Calu3 (cell line): ENCODE data around the gene GPATCH2L. TPM values are rescaled to one million over a fixed set of nuclear protein-coding genes. Genes with fewer than 3 reads are reported as not detected.

ENCODE experiments used
- BruUV-seq: library from RNA; stranded (reverse); fragments of 400-500 nt; replicated peaks from 2 replicates; lab custom pipeline; 2021; lab: Mats Ljungman, UMichigan
- CTCF ChIA-PET: fragments of 300-600 bp; sonication (Branson Sonifier 250); formaldehyde crosslinking; loops from one replicate; lab custom pipeline; 2022; ENCODE audit warnings: antibody characterized with exemption; lab: Charles Lee
- DNase-seq: peaks from one replicate; pipeline ENCODE4 v3.0.0; 2022
- H3K27ac Mint-ChIP-seq: one replicate; pipeline ENCODE4 v1.8.0; 2022; ENCODE audit warnings: mixed read lengths; ENCODE audit not compliant: unreplicated experiment
- H3K27me3 Mint-ChIP-seq: one replicate; pipeline ENCODE4 v1.8.0; 2022; ENCODE audit warnings: mixed read lengths; ENCODE audit not compliant: unreplicated experiment
- H3K36me3 Mint-ChIP-seq: one replicate; pipeline ENCODE4 v1.8.0; 2022; ENCODE audit warnings: mild to moderate bottlenecking, moderate library complexity, mixed read lengths; ENCODE audit not compliant: insufficient read depth, unreplicated experiment
- H3K4me1 Mint-ChIP-seq: one replicate; pipeline ENCODE4 v1.8.0; 2022; ENCODE audit warnings: mild to moderate bottlenecking, low read depth, mixed read lengths; ENCODE audit not compliant: unreplicated experiment
- H3K4me3 Mint-ChIP-seq: one replicate; pipeline ENCODE4 v1.8.0; 2022; ENCODE audit warnings: mild to moderate bottlenecking, low read depth, moderate library complexity, mixed read lengths; ENCODE audit not compliant: unreplicated experiment
- H3K9me3 Mint-ChIP-seq: one replicate; pipeline ENCODE4 v1.8.0; 2022; ENCODE audit warnings: low read depth, mixed read lengths; ENCODE audit not compliant: unreplicated experiment
- CTCF ChIP-seq: fragments of 200-600 bp; IDR thresholded peaks from one replicate; pipeline ENCODE4 v1.8.0; 2022; ENCODE audit warnings: antibody characterized with exemption; ENCODE audit not compliant: unreplicated experiment
- intact Hi-C: fragments of 100-400 bp; cut with micrococcal nuclease; formaldehyde crosslinking; loops from one replicate; pipeline ENCODE4 v1.10.0; 2022; ENCODE audit not compliant: unreplicated experiment
- total RNA-seq: library from RNA; stranded (reverse); gene quantifications from 2 replicates; pipeline ENCODE4 v1.2.3, GENCODE V29; 2022

The GPATCH2L gene
- total RNA-seq, 1 experiment from 2014 or later = 62.4 TPM

- DNase-seq = no peak
- Mint-ChIP-seq H3K4me1 (peaks cover 4% of the 10 kb centered on the region), H3K36me3 (peaks cover 4% of the 10 kb centered on the region), H3K27ac (peak overlapping the region; percentile 13), H3K4me3 (no peak overlapping the region), H3K9me3 (peaks cover 2% of the 10 kb centered on the region), H3K27me3 (no peaks in the 10 kb centered on the region)
- BruUV-seq = no TSS peak
- intact Hi-C loops = no loop called here
- TF ChIP-seq CTCF = no peak
- CTCF ChIA-PET = interaction anchor here (0.6 kb wide), 1 partner anchor 196 kb away, joined by 3 read pairs; no protein-coding TSS in a partner anchor
Measured at GRCh38 chr14:76208340-76208739, 56.6 kb downstream of the GPATCH2L start.

- DNase-seq = no peak
Measured at GRCh38 chr14:76212242-76212641, 60.5 kb downstream of the GPATCH2L start.

GRCh38 chr14:76217179-76217578, 65.5 kb downstream of the GPATCH2L start:
- Mint-ChIP-seq H3K27me3 (no peaks in the 10 kb centered on the region), H3K4me3 (no peak overlapping the region), H3K4me1 (no peaks in the 10 kb centered on the region), H3K27ac (no peak overlapping the region), H3K9me3 (peaks cover under 1% of the 10 kb centered on the region), H3K36me3 (no peaks in the 10 kb centered on the region)
- intact Hi-C loops = no loop called here
- BruUV-seq = no TSS peak
- no peak for DNase-seq
- CTCF ChIA-PET = no interaction called here
- TF ChIP-seq CTCF = no peak

More at GRCh38 chr14:76212242-76212641, 60.5 kb downstream of the GPATCH2L start:
- H3K27ac Mint-ChIP-seq = no peak overlapping the region
- intact Hi-C loops = no loop called here
- H3K36me3 Mint-ChIP-seq = no peaks in the 10 kb centered on the region
- H3K4me1 Mint-ChIP-seq = no peaks in the 10 kb centered on the region
- no TSS peak for BruUV-seq
- no peak for TF ChIP-seq CTCF
- peaks cover 2% of the 10 kb centered on the region for H3K9me3 Mint-ChIP-seq
- no peaks in the 10 kb centered on the region for H3K27me3 Mint-ChIP-seq
- CTCF ChIA-PET = no interaction called here
- H3K4me3 Mint-ChIP-seq = no peak overlapping the region

- intact Hi-C loops = no loop called here
- DNase-seq = no peak
- Mint-ChIP-seq H3K9me3 (no peaks in the 10 kb centered on the region), H3K27me3 (no peaks in the 10 kb centered on the region), H3K4me3 (no peak overlapping the region), H3K36me3 (no peaks in the 10 kb centered on the region), H3K4me1 (no peaks in the 10 kb centered on the region), H3K27ac (no peak overlapping the region)
- TF ChIP-seq CTCF = no peak
- CTCF ChIA-PET = no interaction called here
- no TSS peak for BruUV-seq
Measured at GRCh38 chr14:76218662-76219061, 66.9 kb downstream of the GPATCH2L start.
